OCI-LY7 (cell line): Measurements from ENCODE around the gene WDFY2.

Experiments used
- EZH2phosphoT487 ChIP-seq: fragments of 200-600 bp; sonication (generic); IDR thresholded peaks from 2 replicates; pipeline ENCODE4 v1.6.1; 2018; ENCODE audit warnings: low read depth, borderline replicate concordance, mild to moderate bottlenecking, mixed run types, antibody characterized with exemption, low read length, moderate library complexity, mixed read lengths
- TF ChIP-seq, protein P1 (sequence below): fragments of 200-600 bp; sonication (generic); conservative IDR thresholded peaks from 2 replicates; pipeline ENCODE4 v1.5.1; 2014; ENCODE audit warnings: mild to moderate bottlenecking, antibody characterized with exemption, low read length, moderate library complexity, mixed read lengths

DNA sequence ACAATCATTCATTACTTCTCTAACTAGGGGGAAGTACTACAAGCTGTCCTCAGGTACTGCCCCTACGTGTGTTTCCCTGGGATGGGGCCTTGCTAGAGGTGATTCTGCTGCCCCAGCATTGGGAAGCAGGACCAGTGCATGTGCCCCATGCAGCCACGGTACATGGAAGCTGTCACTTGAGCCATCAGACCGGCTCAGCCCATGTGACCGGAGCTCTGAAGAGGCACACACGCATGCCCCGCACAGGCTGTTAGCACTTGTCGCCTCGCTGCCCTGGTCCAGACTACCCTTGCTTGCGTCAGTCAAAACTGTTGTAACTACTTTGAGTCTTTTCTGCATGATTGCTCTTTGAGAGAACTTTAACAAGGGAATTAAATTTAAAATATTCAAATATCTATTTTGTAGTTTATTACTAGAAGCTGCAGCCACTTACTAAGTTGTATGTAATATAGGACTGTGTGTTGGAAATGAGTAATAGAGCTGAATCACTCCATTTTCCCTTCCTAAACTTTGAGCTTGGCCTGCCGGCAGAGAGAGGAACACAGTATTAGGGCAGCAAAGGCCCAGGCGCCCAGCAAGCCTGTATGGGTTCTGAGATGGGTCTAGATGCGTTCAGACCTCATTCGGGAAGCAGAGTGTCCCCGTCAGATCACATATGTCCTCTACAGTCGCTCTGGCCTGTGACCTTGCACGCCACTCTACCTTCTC is 177.5 kb downstream of the WDFY2 start:
- TF ChIP-seq, protein P1, sequence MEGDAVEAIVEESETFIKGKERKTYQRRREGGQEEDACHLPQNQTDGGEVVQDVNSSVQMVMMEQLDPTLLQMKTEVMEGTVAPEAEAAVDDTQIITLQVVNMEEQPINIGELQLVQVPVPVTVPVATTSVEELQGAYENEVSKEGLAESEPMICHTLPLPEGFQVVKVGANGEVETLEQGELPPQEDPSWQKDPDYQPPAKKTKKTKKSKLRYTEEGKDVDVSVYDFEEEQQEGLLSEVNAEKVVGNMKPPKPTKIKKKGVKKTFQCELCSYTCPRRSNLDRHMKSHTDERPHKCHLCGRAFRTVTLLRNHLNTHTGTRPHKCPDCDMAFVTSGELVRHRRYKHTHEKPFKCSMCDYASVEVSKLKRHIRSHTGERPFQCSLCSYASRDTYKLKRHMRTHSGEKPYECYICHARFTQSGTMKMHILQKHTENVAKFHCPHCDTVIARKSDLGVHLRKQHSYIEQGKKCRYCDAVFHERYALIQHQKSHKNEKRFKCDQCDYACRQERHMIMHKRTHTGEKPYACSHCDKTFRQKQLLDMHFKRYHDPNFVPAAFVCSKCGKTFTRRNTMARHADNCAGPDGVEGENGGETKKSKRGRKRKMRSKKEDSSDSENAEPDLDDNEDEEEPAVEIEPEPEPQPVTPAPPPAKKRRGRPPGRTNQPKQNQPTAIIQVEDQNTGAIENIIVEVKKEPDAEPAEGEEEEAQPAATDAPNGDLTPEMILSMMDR: no peak
- TF ChIP-seq EZH2phosphoT487: no peak
